Measurements from ENCODE around the gene TBPL1.

TBPL1 gene

GRCh38 chr6:134014588-134015137 is 61.6 kb downstream of the TBPL1 start:
- Mint-ChIP-seq H3K9me3 (no peaks in the 10 kb centered on the region), H3K27me3 (peaks cover 31 to 32% of the 10 kb centered on the region in 2 donors), H3K36me3 (ENCODE audit: insufficient read depth) (no peaks in the 10 kb centered on the region), H3K4me3 (no peak overlapping the region), H3K4me1 (ENCODE audit: low read depth in 2 of 2) (no peaks in the 10 kb centered on the region), H3K27ac (no peak overlapping the region)
- DNase-seq (no peak), ATAC-seq (replicated peaks) (no peak)

GRCh38 chr6:134015719-134016557 is 62.9 kb downstream of the TBPL1 start:
- no peaks in the 10 kb centered on the region for H3K36me3 Mint-ChIP-seq (ENCODE audit: insufficient read depth)
- peaks cover 32 to 34% of the 10 kb centered on the region in 2 donors for H3K27me3 Mint-ChIP-seq
- H3K9me3 Mint-ChIP-seq = no peaks in the 10 kb centered on the region
- DNase-seq = no peak
- H3K27ac Mint-ChIP-seq = no peak overlapping the region
- H3K4me3 Mint-ChIP-seq = no peak overlapping the region
- no peaks in the 10 kb centered on the region for H3K4me1 Mint-ChIP-seq (ENCODE audit: low read depth in 2 of 2)
- no peak for ATAC-seq (replicated peaks)

- DNase-seq (no peak), ATAC-seq (replicated peaks) (no peak)
- Mint-ChIP-seq H3K9me3 (no peaks in the 10 kb centered on the region), H3K4me1 (ENCODE audit: low read depth in 2 of 2) (no peaks in the 10 kb centered on the region), H3K36me3 (ENCODE audit: insufficient read depth) (no peaks in the 10 kb centered on the region), H3K27ac (no peak overlapping the region), H3K4me3 (no peak overlapping the region), H3K27me3 (peaks cover 34 to 40% of the 10 kb centered on the region in 2 donors)
Measured at GRCh38 chr6:134016558-134016814, 63.5 kb downstream of the TBPL1 start.

GRCh38 chr6:134020071-134020470 is 67.0 kb downstream of the TBPL1 start:
- Mint-ChIP-seq H3K4me3 (no peak overlapping the region), H3K27ac (no peak overlapping the region), H3K9me3 (no peaks in the 10 kb centered on the region), H3K27me3 (peaks cover 30% of the 10 kb centered on the region in 2 donors), H3K36me3 (ENCODE audit: insufficient read depth) (no peaks in the 10 kb centered on the region), H3K4me1 (ENCODE audit: low read depth in 2 of 2) (peaks cover 0 to 2% of the 10 kb centered on the region in 2 donors)
- DNase-seq (no peak), ATAC-seq (replicated peaks) (no peak)

- Mint-ChIP-seq H3K27me3 (peaks cover 28 to 30% of the 10 kb centered on the region in 2 donors), H3K27ac (no peak overlapping the region), H3K9me3 (no peaks in the 10 kb centered on the region), H3K36me3 (ENCODE audit: insufficient read depth) (no peaks in the 10 kb centered on the region), H3K4me1 (ENCODE audit: low read depth in 2 of 2) (peaks cover 0 to 2% of the 10 kb centered on the region in 2 donors), H3K4me3 (no peak overlapping the region)
- ATAC-seq (replicated peaks) (no peak), DNase-seq (no peak)
Measured at GRCh38 chr6:134020543-134020942, 67.5 kb downstream of the TBPL1 start.

GRCh38 chr6:134020968-134021367 is 67.9 kb downstream of the TBPL1 start:
- no peak overlapping the region for H3K4me3 Mint-ChIP-seq
- H3K27ac Mint-ChIP-seq = no peak overlapping the region
- peaks cover 28 to 30% of the 10 kb centered on the region in 2 donors for H3K27me3 Mint-ChIP-seq
- no peaks in the 10 kb centered on the region for H3K9me3 Mint-ChIP-seq
- DNase-seq (no peak), ATAC-seq (replicated peaks) (no peak)
- peaks cover 0 to 2% of the 10 kb centered on the region in 2 donors for H3K4me1 Mint-ChIP-seq (ENCODE audit: low read depth in 2 of 2)
- no peaks in the 10 kb centered on the region for H3K36me3 Mint-ChIP-seq (ENCODE audit: insufficient read depth)

- no peak overlapping the region for H3K27ac Mint-ChIP-seq
Measured at GRCh38 chr6:134021396-134022122, 68.5 kb downstream of the TBPL1 start.

GRCh38 chr6:134022650-134023049 is 69.6 kb downstream of the TBPL1 start:
- H3K4me1 Mint-ChIP-seq (ENCODE audit: low read depth in 2 of 2) = peaks cover 0 to 2% of the 10 kb centered on the region in 2 donors
- no peak for DNase-seq
- H3K9me3 Mint-ChIP-seq = no peaks in the 10 kb centered on the region
- H3K27me3 Mint-ChIP-seq = peaks cover 28 to 30% of the 10 kb centered on the region in 2 donors
- H3K4me3 Mint-ChIP-seq = no peak overlapping the region
- no peak overlapping the region for H3K27ac Mint-ChIP-seq
- ATAC-seq (replicated peaks) = no peak
- no peaks in the 10 kb centered on the region for H3K36me3 Mint-ChIP-seq (ENCODE audit: insufficient read depth)

More at GRCh38 chr6:134021396-134022122, 68.5 kb downstream of the TBPL1 start:
- Mint-ChIP-seq H3K4me1 (ENCODE audit: low read depth in 2 of 2) (peaks cover 0 to 2% of the 10 kb centered on the region in 2 donors), H3K36me3 (ENCODE audit: insufficient read depth) (no peaks in the 10 kb centered on the region), H3K4me3 (no peak overlapping the region), H3K27me3 (peaks cover 28 to 30% of the 10 kb centered on the region in 2 donors), H3K9me3 (no peaks in the 10 kb centered on the region)
- DNase-seq (no peak), ATAC-seq (replicated peaks) (no peak)

GRCh38 chr6:134026597-134026996 is 73.6 kb downstream of the TBPL1 start:
- no peak overlapping the region for H3K4me3 Mint-ChIP-seq
- H3K27me3 Mint-ChIP-seq = peaks cover 10 to 20% of the 10 kb centered on the region in 2 donors
- H3K36me3 Mint-ChIP-seq (ENCODE audit: insufficient read depth) = no peaks in the 10 kb centered on the region
- no peaks in the 10 kb centered on the region for H3K9me3 Mint-ChIP-seq
- DNase-seq (no peak), ATAC-seq (replicated peaks) (no peak)
- H3K4me1 Mint-ChIP-seq (ENCODE audit: low read depth in 2 of 2) = peaks cover 0 to under 1% of the 10 kb centered on the region in 2 donors
- no peak overlapping the region for H3K27ac Mint-ChIP-seq

- ATAC-seq (replicated peaks) (no peak), DNase-seq (no peak)
- Mint-ChIP-seq H3K4me3 (no peak overlapping the region), H3K4me1 (ENCODE audit: low read depth in 2 of 2) (no peaks in the 10 kb centered on the region), H3K27me3 (peaks cover 1 to 13% of the 10 kb centered on the region in 2 donors), H3K36me3 (ENCODE audit: insufficient read depth) (no peaks in the 10 kb centered on the region), H3K9me3 (no peaks in the 10 kb centered on the region), H3K27ac (no peak overlapping the region)
Measured at GRCh38 chr6:134028438-134028837, 75.4 kb downstream of the TBPL1 start.

GRCh38 chr6:134029495-134030455 is 76.8 kb downstream of the TBPL1 start:
- Mint-ChIP-seq H3K4me1 (ENCODE audit: low read depth in 2 of 2) (peaks cover 0 to 4% of the 10 kb centered on the region in 2 donors), H3K27ac (peak overlapping the region in 1 of 2 donors; percentile 62), H3K4me3 (no peak overlapping the region), H3K9me3 (no peaks in the 10 kb centered on the region), H3K36me3 (ENCODE audit: insufficient read depth) (no peaks in the 10 kb centered on the region), H3K27me3 (peaks cover 0 to 13% of the 10 kb centered on the region in 2 donors)
- no peak for DNase-seq
- ATAC-seq (replicated peaks) = no peak

- Mint-ChIP-seq H3K27me3 (peaks cover 0 to 13% of the 10 kb centered on the region in 2 donors), H3K36me3 (ENCODE audit: insufficient read depth) (no peaks in the 10 kb centered on the region), H3K27ac (no peak overlapping the region), H3K4me3 (no peak overlapping the region), H3K9me3 (no peaks in the 10 kb centered on the region), H3K4me1 (ENCODE audit: low read depth in 2 of 2) (peaks cover 7 to 8% of the 10 kb centered on the region in 2 donors)
- ATAC-seq (replicated peaks) = no peak
- DNase-seq = no peak
Measured at GRCh38 chr6:134031696-134032255, 78.8 kb downstream of the TBPL1 start.

GRCh38 chr6:134034478-134034877 is 81.5 kb downstream of the TBPL1 start:
- Mint-ChIP-seq H3K27ac (no peak overlapping the region), H3K4me3 (no peak overlapping the region), H3K9me3 (no peaks in the 10 kb centered on the region), H3K27me3 (peaks cover 0 to 4% of the 10 kb centered on the region in 2 donors), H3K4me1 (ENCODE audit: low read depth in 2 of 2) (peaks cover 7 to 8% of the 10 kb centered on the region in 2 donors), H3K36me3 (ENCODE audit: insufficient read depth) (no peaks in the 10 kb centered on the region)
- ATAC-seq (replicated peaks) (peak; percentile 59), DNase-seq (no peak)

All from effector memory CD8-positive, alpha-beta T cell (primary cell).